Esophagus muscularis mucosa (tissue), 3 donors: ENCODE measurements around the gene TMEM129.

Experiments
- CTCF ChIP-seq, 3 experiments: fragments of 200-600 bp in 2 of 3; fragments of 450-650 bp in 1 of 3; sonication (generic) in 2 of 3; IDR thresholded peaks; one replicate each; pipeline ENCODE4 v1.5.1; 2017 to 2019; ENCODE audit warnings: antibody characterized with exemption in 3 of 3, mild to moderate bottlenecking in 2 of 3, moderate library complexity in 1 of 3
- EP300 ChIP-seq: sonication (generic); formaldehyde crosslinking; IDR thresholded peaks from one replicate; pipeline ENCODE4 v1.6.1; 2017; ENCODE audit warnings: antibody characterized with exemption

GRCh38 chr4:1758306-1759121 is 37.4 kb upstream of the TMEM129 start:
- TF ChIP-seq CTCF (IDR thresholded peaks at IDR 0.05), result no peak
- TF ChIP-seq EP300, result no peak
